ENCODE measurements around the gene RIPK3. TPM values are rescaled to one million over a fixed set of nuclear protein-coding genes. Genes with fewer than 3 reads are reported as not detected.
A peak's percentile ranks its signal among the peaks of the same experiment; 100 is the strongest.

The RIPK3 gene
- total and polyA plus RNA-seq, 2 of the 8 experiments (the other 6 are each of a cell fraction or from before 2014, with no cell fraction given): 0.24 to 0.39 TPM

- H4K20me1 ChIP-seq (replicated peaks in 1 of 2; ENCODE audit: control insufficient read depth in 1 of 2, insufficient read depth in 2 of 2, low read length in 2 of 2): peaks cover 0 to 2% of the 10 kb centered on the region in 2 experiments
- H3K4me1 ChIP-seq (replicated peaks in 1 of 4; ENCODE audit: control insufficient read depth in 3 of 4, insufficient read depth in 4 of 4, low read length in 3 of 4): peaks cover 0 to 20% (median 9%) of the 10 kb centered on the region in 4 experiments; a peak in 5 of 7 replicates
- H2BK20ac ChIP-seq (ENCODE audit: low read length): no peak overlapping the region; the same call in 1 of the 2 replicates
- TF ChIP-seq CHD1 (IDR thresholded peaks at IDR 0.05; ENCODE audit: low read depth, low read length): no peak
- no peak for TF ChIP-seq TCF12 (IDR thresholded peaks at IDR 0.05; ENCODE audit: low read depth, low read length)
- TF ChIP-seq ZNF274 (IDR thresholded peaks at IDR 0.05; ENCODE audit: borderline replicate concordance, extremely low read depth, low read length): no peak
- no peak for TF ChIP-seq RFX5 (IDR thresholded peaks at IDR 0.05; ENCODE audit: borderline replicate concordance, low read depth, low read length)
- TF ChIP-seq, protein P1, sequence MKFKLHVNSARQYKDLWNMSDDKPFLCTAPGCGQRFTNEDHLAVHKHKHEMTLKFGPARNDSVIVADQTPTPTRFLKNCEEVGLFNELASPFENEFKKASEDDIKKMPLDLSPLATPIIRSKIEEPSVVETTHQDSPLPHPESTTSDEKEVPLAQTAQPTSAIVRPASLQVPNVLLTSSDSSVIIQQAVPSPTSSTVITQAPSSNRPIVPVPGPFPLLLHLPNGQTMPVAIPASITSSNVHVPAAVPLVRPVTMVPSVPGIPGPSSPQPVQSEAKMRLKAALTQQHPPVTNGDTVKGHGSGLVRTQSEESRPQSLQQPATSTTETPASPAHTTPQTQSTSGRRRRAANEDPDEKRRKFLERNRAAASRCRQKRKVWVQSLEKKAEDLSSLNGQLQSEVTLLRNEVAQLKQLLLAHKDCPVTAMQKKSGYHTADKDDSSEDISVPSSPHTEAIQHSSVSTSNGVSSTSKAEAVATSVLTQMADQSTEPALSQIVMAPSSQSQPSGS (IDR thresholded peaks at IDR 0.05; ENCODE audit: low read length): no peak
- H4K91ac ChIP-seq (replicated peaks; ENCODE audit: insufficient read length, low read length): no peak overlapping the region
- WGBS, 2 experiments (ENCODE audit: extremely low coverage in 1 of 2, insufficient coverage in 1 of 2, insufficient read length in 1 of 2, insufficient replicate concordance in 2 of 2, low coverage in 1 of 2, low lambda C conversion rate in 2 of 2, missing lambda C conversion rate in 1 of 2): 62% methylated on average over 12 of the region's 12 CpGs; no CpG with 5 or more reads in 1 of the 2 experiments
- H3K4me3 ChIP-seq (ENCODE audit: extremely low read depth in 1 of 4, insufficient read depth in 2 of 4, low read depth in 3 of 4, low read length in 4 of 4): peak overlapping the region in 2 of 4 experiments; percentile 52 to 76; a peak in 2 of 8 replicates
- no peak overlapping the region; the same call in 1 of the 2 replicates for H4K8ac ChIP-seq (ENCODE audit: extremely low read depth, insufficient read depth, low read length)
- H3K79me1 ChIP-seq (ENCODE audit: low read depth, low read length): no peaks in the 10 kb centered on the region
- no peaks in the 10 kb centered on the region for H3K36me3 ChIP-seq (ENCODE audit: control insufficient read depth in 2 of 4, insufficient read depth in 4 of 4, low read length in 3 of 4)
- no peak overlapping the region for H3K4ac ChIP-seq (replicated peaks; ENCODE audit: insufficient read length, low read depth, low read length)
- H2AK5ac ChIP-seq (ENCODE audit: low read depth, low read length): no peak overlapping the region
- peak overlapping the region; percentile 53; the same call in 1 of the 2 replicates for H2BK15ac ChIP-seq (ENCODE audit: low read length)
- H3K23ac ChIP-seq (ENCODE audit: insufficient read length): no peak overlapping the region
- no peak overlapping the region for H2BK120ac ChIP-seq (replicated peaks; ENCODE audit: low read depth, low read length)
- H3K9ac ChIP-seq (replicated peaks in 1 of 4; ENCODE audit: extremely low read depth in 1 of 4, low read depth in 3 of 4, low read length in 3 of 4): no peak overlapping the region
- no peak overlapping the region for H3K56ac ChIP-seq (replicated peaks; ENCODE audit: insufficient read length, low read depth, low read length)
- CTCF ChIA-PET (ENCODE audit: partially characterized antibody): interaction anchor here (0.8 to 27.8 kb wide), 16 partner anchors 10 to 108 kb away, joined by 3 to 664 read pairs (median 5); partner anchors contain the start of genes CBLN3, CIDEB, KHNYN and LTB4R
- 0 out of 2 replicates have a peak overlapping the region, but pooled peaks have one; percentile 17 for H2BK12ac ChIP-seq (ENCODE audit: low read depth, low read length)
- DNase-seq (ENCODE audit: low read depth in 1 of 2, low spot score in 2 of 2): no peak
- no peaks in the 10 kb centered on the region for H3K79me2 ChIP-seq (ENCODE audit: control insufficient read depth in 1 of 2, insufficient read depth in 2 of 2, low read length in 2 of 2)
- H3K14ac ChIP-seq (ENCODE audit: insufficient read length): no peak overlapping the region
- H4K5ac ChIP-seq (ENCODE audit: insufficient read length, low read depth, low read length): no peak overlapping the region
- no peak overlapping the region for H3K18ac ChIP-seq (ENCODE audit: extremely low read depth, low read length)
- FAIRE-seq: no peak
- H2AFZ ChIP-seq (ENCODE audit: low read length): no peak overlapping the region; the same call in 1 of the 2 replicates
- H2BK5ac ChIP-seq (ENCODE audit: low read depth, low read length): 0 out of 2 replicates have a peak overlapping the region, but pooled peaks have one; percentile 16
- H3K23me2 ChIP-seq (ENCODE audit: low read depth, low read length): peaks cover 26% of the 10 kb centered on the region
- no peaks in the 10 kb centered on the region for H3K9me3 ChIP-seq (ENCODE audit: insufficient read depth in 2 of 2, low read depth in 1 of 2, low read length in 1 of 2)
- H3K27ac ChIP-seq (ENCODE audit: low read depth, low read length): no peak overlapping the region
- peaks cover 64 to 98% (median 87%) of the 10 kb centered on the region in 4 experiments for H3K27me3 ChIP-seq (replicated peaks in 1 of 4; ENCODE audit: control insufficient read depth in 3 of 4, extremely low read depth in 1 of 4, insufficient read depth in 3 of 4, low read length in 3 of 4)
- H3K4me2 ChIP-seq (ENCODE audit: insufficient read depth in 1 of 2, low read depth in 2 of 2, low read length in 2 of 2): peak overlapping the region; percentile 76 to 98
- POLR2A ChIA-PET (ENCODE audit: partially characterized antibody): interaction anchor here (1.4 to 5.8 kb wide), 8 partner anchors 10 to 106 kb away, joined by 3 to 46 read pairs (median 4); partner anchors contain the start of genes CBLN3, DHRS1, KHNYN and NOP9
Observed at GRCh38 chr14:24335461-24336171, 4.2 kb downstream of the RIPK3 start.
